Activated gamma-delta T cell treated with anti-CD3 and anti-CD28 coated beads, Interleukin-2, amount 50 U/mL, for 16 hours (primary cell): ENCODE data around the gene TMEM30A.

Experiments used
- DNase-seq: peaks from one replicate; pipeline ENCODE4 v3.0.0-alpha.2; 2020; ENCODE audit warnings: low read depth

Gene TMEM30A

GRCh38 chr6:75291744-75292143 lies 7.2 kb upstream of the TMEM30A start:
- no peak for DNase-seq

- no peak for DNase-seq
These were observed 6.7 kb upstream of the TMEM30A start for GRCh38 chr6:75291331-75291730.

DNA sequence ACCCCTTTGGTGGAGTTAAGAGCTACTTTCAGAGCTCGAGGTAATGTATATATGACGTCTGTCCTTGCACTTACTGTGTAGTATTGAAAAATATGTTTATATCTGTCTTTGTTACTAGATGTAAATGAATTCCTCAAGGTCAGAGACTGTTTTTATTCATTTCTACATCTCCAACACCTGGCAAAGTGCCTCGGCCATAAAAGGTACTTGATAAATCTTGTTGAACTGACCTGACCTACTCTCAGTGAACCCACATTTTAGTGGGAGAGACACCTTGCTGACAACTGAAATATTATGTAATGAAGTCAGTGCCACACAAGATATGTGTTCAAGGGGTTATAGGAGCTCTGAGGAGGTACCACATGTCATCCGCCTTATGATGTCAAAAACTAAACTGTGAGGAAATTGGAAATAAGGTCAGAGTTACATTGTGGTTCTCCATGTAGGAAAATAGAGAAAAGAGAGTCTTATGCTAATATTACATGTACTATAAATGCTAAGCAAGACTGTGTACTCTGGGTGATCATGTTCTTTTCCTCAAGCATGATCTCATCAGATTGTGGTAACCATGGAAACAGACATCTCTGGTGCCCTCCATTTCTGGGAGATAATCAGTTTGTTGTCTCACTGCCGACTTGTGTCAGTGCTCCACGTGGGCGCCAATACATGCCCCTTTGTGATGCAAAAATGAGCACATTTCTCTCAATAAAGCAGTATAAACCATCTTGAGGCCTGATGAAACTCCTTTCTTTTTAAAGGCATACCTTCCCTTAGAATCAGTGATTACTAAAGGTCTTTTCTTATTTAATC lies 5.7 kb upstream of the TMEM30A start:
- DNase-seq: no peak

DNA sequence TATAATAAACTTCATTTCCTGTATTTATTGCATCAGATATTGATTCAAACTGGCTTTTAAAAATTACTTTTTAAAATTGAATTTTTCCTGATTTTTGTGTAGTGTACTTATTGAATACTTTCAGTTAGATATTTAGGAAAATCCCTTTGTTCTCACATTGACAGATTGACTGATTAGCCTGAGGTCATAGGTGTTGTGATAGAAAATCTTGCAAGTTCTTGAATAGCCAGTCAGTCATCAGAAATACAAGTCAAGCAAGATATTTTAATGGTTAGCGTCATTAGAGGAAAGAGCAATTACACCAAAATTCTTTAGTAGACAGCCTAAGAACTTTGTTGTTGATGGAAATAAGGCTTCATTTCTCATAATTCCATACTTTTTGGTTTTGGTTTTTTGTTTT lies 3.4 kb upstream of the TMEM30A start:
- DNase-seq: no peak

DNA sequence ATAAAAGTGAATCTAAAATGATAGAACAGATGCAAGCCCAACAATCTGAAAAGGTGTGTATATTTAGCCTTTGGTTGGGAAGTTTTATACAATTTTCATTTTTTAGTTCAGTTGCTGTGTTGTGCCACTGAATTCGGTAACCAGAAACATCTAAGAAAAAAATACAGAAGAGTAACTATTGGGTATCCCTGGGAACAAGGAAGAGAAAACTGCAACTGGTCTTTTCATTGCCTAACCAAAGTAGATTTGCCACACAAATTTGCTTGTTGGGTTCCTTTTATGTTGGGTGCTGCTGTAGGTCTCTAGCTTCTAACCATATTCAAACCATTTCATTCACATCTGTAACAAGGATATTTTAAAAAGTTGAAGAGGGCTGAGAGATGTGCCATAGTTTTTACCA lies 2.8 kb upstream of the TMEM30A start:
- DNase-seq: no peak

DNA sequence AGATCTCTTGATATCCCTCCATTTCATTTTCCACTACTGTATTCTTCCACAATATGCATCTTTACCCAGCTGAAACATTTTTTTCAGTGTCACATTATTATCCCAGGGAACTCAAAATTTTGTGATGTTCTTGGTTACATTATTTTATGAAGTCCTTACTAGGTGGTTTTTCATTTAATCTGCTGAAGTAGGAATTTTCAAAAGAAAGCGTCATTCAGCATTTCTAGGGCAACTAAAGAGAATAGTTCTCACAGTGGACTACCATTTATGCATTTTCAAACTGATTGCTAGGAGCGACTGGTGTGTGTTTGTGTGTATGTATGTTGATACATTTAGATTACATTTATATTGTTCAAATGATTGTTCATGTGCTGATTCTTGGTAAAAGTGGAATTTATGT lies 2.4 kb upstream of the TMEM30A start:
- DNase-seq: no peak

DNA sequence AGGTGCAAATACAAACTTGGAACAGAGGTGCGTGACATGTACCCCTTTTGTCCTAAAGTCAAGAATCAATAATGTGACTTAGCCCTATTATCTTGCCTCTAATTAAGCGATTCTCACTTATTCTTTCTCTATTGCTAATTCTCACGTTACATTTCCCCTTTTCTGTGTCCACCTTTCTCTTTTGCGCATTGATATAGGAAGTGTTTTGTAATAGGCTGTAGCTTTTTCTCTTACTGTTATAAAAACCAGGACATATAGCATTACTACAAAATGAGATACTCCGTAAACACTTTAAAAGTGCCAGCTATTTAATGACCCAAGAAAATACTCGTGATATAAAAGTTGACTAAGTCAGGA lies 669 bp upstream of the TMEM30A start:
- no peak for DNase-seq

GRCh38 chr6:75283907-75284631 lies 523 bp downstream of the TMEM30A start:
- DNase-seq: peak; percentile 2

- DNase-seq: no peak
These were observed 1.9 kb downstream of the TMEM30A start for GRCh38 chr6:75282706-75283105.

- no peak for DNase-seq
These were observed 2.9 kb downstream of the TMEM30A start for GRCh38 chr6:75281653-75282052.

DNA sequence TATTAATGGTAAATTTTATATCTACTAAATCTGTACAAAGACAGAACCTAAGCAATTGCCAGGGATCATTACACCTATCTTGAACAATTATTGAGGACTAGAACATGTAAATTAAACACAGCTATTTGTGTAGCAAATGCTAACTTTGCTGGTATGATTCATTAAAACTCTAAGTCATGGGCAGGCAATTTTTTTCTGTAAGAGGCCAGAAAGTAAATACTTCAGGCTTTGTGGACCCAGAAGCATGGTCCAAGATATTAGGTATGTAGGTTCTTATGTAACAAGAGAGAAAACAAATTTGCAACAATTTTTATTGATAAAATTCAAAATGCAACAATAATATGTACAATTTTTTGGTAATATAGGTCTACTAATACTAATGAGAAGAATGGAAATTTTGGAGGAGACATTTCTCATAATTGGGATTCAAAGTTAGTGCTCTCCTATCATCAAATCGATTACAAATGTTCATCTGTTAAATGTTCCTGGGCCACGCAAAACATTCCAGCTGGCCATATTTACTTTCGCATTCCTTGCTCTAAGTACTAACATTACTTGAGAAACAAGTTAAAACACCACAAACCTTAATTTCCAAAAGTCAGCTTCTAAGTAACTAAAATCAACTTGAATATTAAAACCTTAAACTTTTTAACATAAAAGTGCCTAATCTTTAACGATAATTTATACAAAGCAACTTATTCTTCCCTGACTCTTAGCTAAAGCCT lies 4.3 kb downstream of the TMEM30A start:
- no peak for DNase-seq

DNA sequence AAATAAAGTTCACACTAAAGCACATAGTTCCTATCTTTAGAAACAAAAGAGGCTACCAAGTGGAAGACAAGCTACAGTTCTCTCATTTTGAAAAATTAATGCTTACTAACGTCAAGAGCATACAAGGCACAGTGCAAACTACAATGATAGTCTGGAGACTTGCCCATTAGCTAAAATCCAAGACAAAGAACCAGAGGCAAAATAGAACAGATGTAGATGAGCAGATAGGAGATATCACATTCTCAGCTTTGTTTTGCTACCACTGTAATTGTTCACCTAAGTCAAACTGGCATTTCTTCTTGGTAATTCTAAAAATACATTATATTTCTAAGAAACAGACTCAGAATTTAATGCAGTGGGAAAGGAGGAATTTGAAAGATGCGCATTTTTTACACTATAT lies 5.2 kb downstream of the TMEM30A start:
- no peak for DNase-seq

- no peak for DNase-seq
These were observed 6.0 kb downstream of the TMEM30A start for GRCh38 chr6:75278474-75279077.

- DNase-seq: no peak
These were observed 9.5 kb downstream of the TMEM30A start for GRCh38 chr6:75275067-75275466.

GRCh38 chr6:75273009-75273408 lies 11.6 kb downstream of the TMEM30A start:
- DNase-seq: no peak

GRCh38 chr6:75272145-75272840 lies 12.3 kb downstream of the TMEM30A start:
- DNase-seq: no peak

GRCh38 chr6:75268988-75269354 lies 15.6 kb downstream of the TMEM30A start:
- no peak for DNase-seq

DNA sequence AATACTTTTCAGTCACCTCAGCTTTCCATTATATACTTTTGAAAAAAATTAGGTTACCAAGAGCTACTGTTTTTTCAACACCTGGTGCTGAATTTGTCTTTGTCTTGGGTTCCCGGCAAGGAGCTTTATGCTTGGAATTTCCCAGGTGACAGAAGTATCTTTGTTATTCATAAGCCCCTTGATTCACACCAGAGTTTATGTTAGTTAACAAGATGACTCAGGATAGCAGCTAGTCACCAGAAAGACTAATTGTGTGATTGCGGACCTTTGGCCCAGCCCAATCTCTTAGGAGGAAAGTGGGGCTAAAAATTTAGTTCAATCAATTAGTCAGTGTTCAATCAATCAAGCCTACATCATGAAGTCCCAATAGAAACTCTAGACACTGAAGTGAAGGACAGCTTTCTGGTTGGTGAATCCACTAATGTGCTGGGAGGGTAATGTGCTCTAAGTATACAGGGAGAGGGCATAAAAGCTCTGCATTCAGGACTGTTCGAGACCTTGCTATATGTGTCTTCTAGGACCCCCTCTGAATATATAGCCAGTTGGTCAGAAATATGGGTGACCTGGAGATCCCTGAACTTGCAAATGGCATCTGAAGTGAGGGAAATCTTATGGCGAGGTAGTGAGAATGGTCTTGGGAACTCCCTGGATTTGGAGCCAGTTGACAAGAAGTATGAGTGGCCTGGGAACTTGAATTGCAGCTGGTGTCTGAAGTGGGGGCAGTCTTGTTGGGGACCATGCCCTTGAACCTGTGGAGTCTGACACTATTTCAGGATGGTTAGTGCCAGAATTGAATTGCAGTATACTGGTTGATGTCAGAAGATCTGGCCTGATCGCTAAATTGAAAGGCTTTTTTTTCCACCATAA lies 16.2 kb downstream of the TMEM30A start:
- DNase-seq: no peak

GRCh38 chr6:75267461-75267860 lies 17.1 kb downstream of the TMEM30A start:
- no peak for DNase-seq

GRCh38 chr6:75266716-75267291 lies 17.8 kb downstream of the TMEM30A start:
- DNase-seq: no peak

- no peak for DNase-seq
These were observed 21.2 kb downstream of the TMEM30A start for GRCh38 chr6:75263401-75263750.
